GM21526 (cell line): ENCODE data around the gene DIPK1B.
"Not testable (repeated sequence)": the region's sequence is repeated elsewhere in the genome, so short reads cannot be mapped to it uniquely, and the experiment has no call there.

ENCODE experiments used
- ATAC-seq: cut with Tn5 transposase; IDR thresholded peaks from one replicate; pipeline ENCODE4 v1.9.1; 2021; ENCODE audit warnings: moderate library complexity; ENCODE audit not compliant: unreplicated experiment, low FRiP score

Gene DIPK1B

GRCh38 chr9:136697821-136698526 lies 14.4 kb upstream of the DIPK1B start:
- ATAC-seq: no peak

- no peak for ATAC-seq
These were observed 13.6 kb upstream of the DIPK1B start for GRCh38 chr9:136698635-136699246.

- no peak for ATAC-seq
These were observed 12.1 kb upstream of the DIPK1B start for GRCh38 chr9:136700304-136700703.

GRCh38 chr9:136700959-136701667 lies 11.3 kb upstream of the DIPK1B start:
- ATAC-seq: peak; percentile 65

- ATAC-seq: no peak
These were observed 10.7 kb upstream of the DIPK1B start for GRCh38 chr9:136701668-136702053.

GRCh38 chr9:136703276-136703860 lies 9.0 kb upstream of the DIPK1B start:
- ATAC-seq: no peak

GRCh38 chr9:136704741-136705140 lies 7.6 kb upstream of the DIPK1B start:
- ATAC-seq: not testable (repeated sequence)

- no peak for ATAC-seq
These were observed 6.8 kb upstream of the DIPK1B start for GRCh38 chr9:136705564-136705963.

- no peak for ATAC-seq
These were observed 5.4 kb upstream of the DIPK1B start for GRCh38 chr9:136707011-136707410.

GRCh38 chr9:136707849-136708517 lies 4.4 kb upstream of the DIPK1B start:
- ATAC-seq: no peak

- no peak for ATAC-seq
These were observed 2.8 kb upstream of the DIPK1B start for GRCh38 chr9:136709454-136710109.

GRCh38 chr9:136710543-136710942 lies 1.8 kb upstream of the DIPK1B start:
- ATAC-seq: no peak

- not testable (repeated sequence) for ATAC-seq
These were observed 1.1 kb upstream of the DIPK1B start for GRCh38 chr9:136711219-136711648.

GRCh38 chr9:136712690-136713544 lies 545 bp downstream of the DIPK1B start:
- no peak for ATAC-seq

GRCh38 chr9:136713550-136713949 lies 1.2 kb downstream of the DIPK1B start:
- ATAC-seq: no peak

- no peak for ATAC-seq
These were observed 1.9 kb downstream of the DIPK1B start for GRCh38 chr9:136714096-136714892.

GRCh38 chr9:136714893-136715274 lies 2.5 kb downstream of the DIPK1B start:
- ATAC-seq: no peak

GRCh38 chr9:136717399-136717798 lies 5.0 kb downstream of the DIPK1B start:
- ATAC-seq: no peak
